H9 (cell line): ENCODE data around the gene ZNRF4. TPM values are rescaled to one million over a fixed set of nuclear protein-coding genes. Genes with fewer than 3 reads are reported as not detected.

Source experiments
- DNase-seq: peaks from one replicate; pipeline ENCODE4 v3.0.0-alpha.2; 2017
- H2AFZ ChIP-seq: one replicate; pipeline ENCODE4 v1.6.1; 2013; ENCODE audit warnings: mild to moderate bottlenecking, low read length, control low read depth, moderate library complexity
- H2AK5ac ChIP-seq: 2 replicates; pipeline ENCODE4 v1.6.1; 2013; ENCODE audit warnings: low read length, control low read depth, mixed read lengths; ENCODE audit not compliant: insufficient read length
- H2BK120ac ChIP-seq: one replicate; pipeline ENCODE4 v1.6.1; 2013; ENCODE audit warnings: low read depth, mild to moderate bottlenecking, low read length, control low read depth, inconsistent platforms; ENCODE audit not compliant: poor library complexity, severe bottlenecking
- H2BK12ac ChIP-seq: 2 replicates; pipeline ENCODE4 v1.6.1; 2013; ENCODE audit warnings: low read length, control low read depth, mixed read lengths, low read depth; ENCODE audit not compliant: insufficient read length
- H2BK15ac ChIP-seq: 2 replicates; pipeline ENCODE4 v1.6.1; 2013; ENCODE audit warnings: low read depth, low read length, control low read depth
- H2BK20ac ChIP-seq: one replicate; pipeline ENCODE4 v1.6.1; 2013; ENCODE audit warnings: low read depth, mild to moderate bottlenecking, low read length, control low read depth, inconsistent platforms; ENCODE audit not compliant: poor library complexity, severe bottlenecking
- H2BK5ac ChIP-seq: 2 replicates; pipeline ENCODE4 v1.6.1; 2013; ENCODE audit warnings: low read length, control low read depth, mixed read lengths; ENCODE audit not compliant: insufficient read length
- H3K14ac ChIP-seq: 2 replicates; pipeline ENCODE4 v1.6.1; 2013; ENCODE audit warnings: low read length, control low read depth; ENCODE audit not compliant: insufficient read depth
- H3K18ac ChIP-seq: 2 replicates; pipeline ENCODE4 v1.6.1; 2013; ENCODE audit warnings: low read depth, mild to moderate bottlenecking, mixed read lengths, low read length, control low read depth; ENCODE audit not compliant: insufficient read length
- H3K23ac ChIP-seq: 2 replicates; pipeline ENCODE4 v1.6.1; 2013; ENCODE audit warnings: low read length, control low read depth, mixed read lengths, low read depth; ENCODE audit not compliant: insufficient read length
- H3K23me2 ChIP-seq: 2 replicates; pipeline ENCODE4 v1.6.1; 2013; ENCODE audit warnings: low read depth, mild to moderate bottlenecking, mixed read lengths, low read length, control low read depth; ENCODE audit not compliant: insufficient read length, poor library complexity, severe bottlenecking
- H3K27ac ChIP-seq: 2 replicates; pipeline ENCODE4 v1.5.1; 2013; ENCODE audit warnings: low read length, control low read depth, mixed read lengths, low read depth; ENCODE audit not compliant: insufficient read length
- H3K27me3 ChIP-seq: 2 replicates; pipeline ENCODE4 v1.6.1; 2013; ENCODE audit warnings: low read length, control low read depth, inconsistent platforms; ENCODE audit not compliant: insufficient read depth
- H3K4ac ChIP-seq: 2 replicates; pipeline ENCODE4 v1.6.1; 2013; ENCODE audit warnings: low read depth, mild to moderate bottlenecking, control low read depth, inconsistent platforms, low read length, moderate library complexity
- H3K4me1 ChIP-seq: 2 replicates; pipeline ENCODE4 v1.6.1; 2013; ENCODE audit warnings: low read length, control low read depth, inconsistent platforms; ENCODE audit not compliant: insufficient read depth
- H3K4me2 ChIP-seq: 2 replicates; pipeline ENCODE4 v1.6.1; 2013; ENCODE audit warnings: low read length, control low read depth, mixed read lengths; ENCODE audit not compliant: insufficient read length, insufficient read depth
- H3K56ac ChIP-seq: 2 replicates; pipeline ENCODE4 v1.6.1; 2013; ENCODE audit warnings: low read depth, mild to moderate bottlenecking, mixed read lengths, low read length, control low read depth; ENCODE audit not compliant: insufficient read length
- H3K79me1 ChIP-seq: 2 replicates; pipeline ENCODE4 v1.6.1; 2013; ENCODE audit warnings: low read depth, mild to moderate bottlenecking, moderate library complexity, low read length, control low read depth, inconsistent platforms; ENCODE audit not compliant: insufficient read depth, poor library complexity, severe bottlenecking
- H3K79me2 ChIP-seq: 2 replicates; pipeline ENCODE4 v1.6.1; 2013; ENCODE audit warnings: low read length, control low read depth, inconsistent platforms; ENCODE audit not compliant: insufficient read depth
- H3K9ac ChIP-seq: 2 replicates; pipeline ENCODE4 v1.6.1; 2013; ENCODE audit warnings: low read length, control low read depth, mixed read lengths; ENCODE audit not compliant: insufficient read length; ENCODE audit errors: extremely low read depth
- H3K9me3 ChIP-seq: one replicate; pipeline ENCODE4 v1.6.1; 2013; ENCODE audit warnings: low read depth, low read length, inconsistent platforms; ENCODE audit not compliant: control insufficient read depth
- H3T11ph ChIP-seq: one replicate; pipeline ENCODE4 v1.6.1; 2013; ENCODE audit warnings: mild to moderate bottlenecking, low read length, control low read depth, inconsistent platforms
- H4K20me1 ChIP-seq: one replicate; pipeline ENCODE4 v1.6.1; 2013; ENCODE audit not compliant: control insufficient read depth, insufficient read length, insufficient read depth
- H4K5ac ChIP-seq: 2 replicates; pipeline ENCODE4 v1.6.1; 2013; ENCODE audit warnings: low read depth, mild to moderate bottlenecking, mixed read lengths, low read length, control low read depth; ENCODE audit not compliant: insufficient read length
- H4K8ac ChIP-seq: replicated peaks from 2 replicates; pipeline ENCODE4 v1.6.1; 2013; ENCODE audit warnings: low read length, control low read depth, mixed read lengths, low read depth; ENCODE audit not compliant: insufficient read length
- H4K91ac ChIP-seq: 2 replicates; pipeline ENCODE4 v1.6.1; 2013; ENCODE audit warnings: low read depth, mild to moderate bottlenecking, moderate library complexity, mixed read lengths, low read length, control low read depth; ENCODE audit not compliant: insufficient read length
- H3K27ac Mint-ChIP-seq, 3 experiments: 2 replicates in 2 of 3; 3 replicates in 1 of 3; pipeline ENCODE4 v1.8.0; 2020 to 2021; ENCODE audit warnings: mixed read lengths in 3 of 3, mild to moderate bottlenecking in 1 of 3, moderate library complexity in 1 of 3
- H3K27me3 Mint-ChIP-seq: 2 replicates; pipeline ENCODE4 v1.8.0; 2021; ENCODE audit warnings: low read depth, mild to moderate bottlenecking, moderate library complexity, mixed read lengths
- H3K36me3 Mint-ChIP-seq, 3 experiments: 2 replicates in 2 of 3; 3 replicates in 1 of 3; pipeline ENCODE4 v1.8.0; 2020 to 2021; ENCODE audit warnings: low read depth in 3 of 3, mixed read lengths in 3 of 3; ENCODE audit not compliant: insufficient read depth in 1 of 3
- H3K4me1 Mint-ChIP-seq, 2 experiments: 2 replicates each; pipeline ENCODE4 v1.8.0; 2020; ENCODE audit warnings: mixed read lengths in 2 of 2
- H3K4me3 Mint-ChIP-seq, 2 experiments: 2 replicates in 1 of 2; 3 replicates in 1 of 2; pipeline ENCODE4 v1.8.0; 2020 to 2021; ENCODE audit warnings: mild to moderate bottlenecking in 2 of 2, mixed read lengths in 2 of 2, moderate library complexity in 1 of 2
- H3K9me3 Mint-ChIP-seq, 2 experiments: 2 replicates in 1 of 2; 3 replicates in 1 of 2; pipeline ENCODE4 v1.8.0; 2020; ENCODE audit warnings: mild to moderate bottlenecking in 2 of 2, mixed read lengths in 2 of 2, moderate library complexity in 1 of 2
- CTCF ChIP-seq: fragments of 200-600 bp; sonication (generic); conservative IDR thresholded peaks from 3 replicates; pipeline ENCODE4 v1.8.0; 2021; ENCODE audit warnings: antibody characterized with exemption, mild to moderate bottlenecking
- WGBS: extraction: QIAGEN DNeasy Blood & Tissue Kit; methylation state at CpG from one replicate; pipeline ENCODE4 v1.1.7; 2013; ENCODE audit warnings: missing lambda C conversion rate, low lambda C conversion rate, mixed read lengths; ENCODE audit not compliant: insufficient read length; ENCODE audit errors: extremely low coverage; 5-methylcytosine and 5-hydroxymethylcytosine counted together
- total RNA-seq: library from RNA; stranded (reverse); gene quantifications from 2 replicates; pipeline ENCODE4 v1.2.1, GENCODE V29; 2021

The ZNRF4 gene
- total RNA-seq, 1 experiment from 2014 or later, result not detected

DNA sequence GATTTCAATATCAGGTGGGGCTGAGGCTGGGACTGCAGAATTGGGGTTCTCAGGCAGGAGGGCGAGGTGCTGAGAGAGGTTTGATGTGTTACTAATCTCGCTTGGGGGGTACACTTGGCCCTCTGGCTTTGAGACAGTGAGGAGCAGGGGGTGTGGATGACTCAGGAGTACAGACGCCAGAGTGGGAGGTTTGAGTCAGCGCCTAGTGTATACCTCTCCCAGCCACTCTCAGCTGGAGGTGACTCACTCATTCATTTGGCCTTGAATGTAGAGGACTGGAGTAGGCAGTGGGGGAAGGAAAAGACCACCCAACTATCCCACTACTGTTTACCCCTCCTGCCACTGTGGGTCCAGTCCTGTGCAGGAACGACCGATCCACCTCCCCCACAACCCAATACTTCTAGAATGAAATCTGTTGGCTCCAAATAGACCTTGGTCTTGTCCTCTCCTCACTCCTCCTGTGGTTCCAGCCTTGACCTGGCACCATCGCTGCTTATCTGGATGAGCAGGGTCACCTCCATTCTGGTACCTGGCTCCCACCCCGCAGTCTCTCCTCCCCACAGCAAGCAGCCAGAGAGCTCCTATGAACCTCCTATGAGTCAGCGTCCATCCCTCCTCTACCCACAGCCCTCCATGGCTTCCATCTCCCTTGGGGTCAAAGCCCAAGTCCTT is 20.1 kb upstream of the ZNRF4 start:
- Histone ChIP-seq H3K9ac (no peak overlapping the region), H2BK20ac (no peak overlapping the region), H4K5ac (no peak overlapping the region), H4K91ac (no peak overlapping the region), H3K4me2 (no peak overlapping the region), H3T11ph (no peak overlapping the region), H3K23ac (no peak overlapping the region), H2BK5ac (no peak overlapping the region), H3K27ac (no peak overlapping the region), H3K27me3 (no peaks in the 10 kb centered on the region), H2BK12ac (no peak overlapping the region), H3K4ac (no peak overlapping the region), H3K23me2 (peaks cover 5% of the 10 kb centered on the region), H3K79me1 (no peaks in the 10 kb centered on the region), H3K18ac (no peak overlapping the region), H2AK5ac (no peak overlapping the region), H4K20me1 (no peaks in the 10 kb centered on the region), H2AFZ (no peak overlapping the region), H3K4me1 (0 out of 2 replicates have a peak, but pooled peaks cover 2% of the 10 kb centered on the region), H3K9me3 (no peaks in the 10 kb centered on the region), H2BK15ac (no peak overlapping the region), H3K14ac (no peak overlapping the region), H2BK120ac (no peak overlapping the region), H3K79me2 (no peaks in the 10 kb centered on the region), H3K56ac (no peak overlapping the region), H4K8ac (no peak overlapping the region)
- Mint-ChIP-seq H3K4me1 (peaks cover 17 to 34% of the 10 kb centered on the region in 2 experiments), H3K27ac (no peak overlapping the region), H3K4me3 (peak overlapping the region; percentile 67 to 86), H3K36me3 (no peaks in the 10 kb centered on the region; a peak in 1 of 7 replicates), H3K9me3 (no peaks in the 10 kb centered on the region), H3K27me3 (peaks cover 67% of the 10 kb centered on the region)
- no peak for DNase-seq
- no CpG with 5 or more reads among the region's 9 CpGs for WGBS
- TF ChIP-seq CTCF, result no peak
